PC-3 (cell line): ENCODE results near the gene CRLF1.

Experiments used
- EZH2phosphoT487 ChIP-seq: fragments of 300-600 bp; sonication (generic); IDR thresholded peaks from 2 replicates; pipeline ENCODE4 v1.6.1; 2018; ENCODE audit warnings: mild to moderate bottlenecking, antibody characterized with exemption, low read length, borderline replicate concordance
- TF ChIP-seq, protein P1 (sequence below): fragments of 300-600 bp; sonication (generic); conservative IDR thresholded peaks from 2 replicates; pipeline ENCODE4 v1.5.1; 2017; ENCODE audit warnings: antibody characterized with exemption, low read depth, mild to moderate bottlenecking, low read length

DNA sequence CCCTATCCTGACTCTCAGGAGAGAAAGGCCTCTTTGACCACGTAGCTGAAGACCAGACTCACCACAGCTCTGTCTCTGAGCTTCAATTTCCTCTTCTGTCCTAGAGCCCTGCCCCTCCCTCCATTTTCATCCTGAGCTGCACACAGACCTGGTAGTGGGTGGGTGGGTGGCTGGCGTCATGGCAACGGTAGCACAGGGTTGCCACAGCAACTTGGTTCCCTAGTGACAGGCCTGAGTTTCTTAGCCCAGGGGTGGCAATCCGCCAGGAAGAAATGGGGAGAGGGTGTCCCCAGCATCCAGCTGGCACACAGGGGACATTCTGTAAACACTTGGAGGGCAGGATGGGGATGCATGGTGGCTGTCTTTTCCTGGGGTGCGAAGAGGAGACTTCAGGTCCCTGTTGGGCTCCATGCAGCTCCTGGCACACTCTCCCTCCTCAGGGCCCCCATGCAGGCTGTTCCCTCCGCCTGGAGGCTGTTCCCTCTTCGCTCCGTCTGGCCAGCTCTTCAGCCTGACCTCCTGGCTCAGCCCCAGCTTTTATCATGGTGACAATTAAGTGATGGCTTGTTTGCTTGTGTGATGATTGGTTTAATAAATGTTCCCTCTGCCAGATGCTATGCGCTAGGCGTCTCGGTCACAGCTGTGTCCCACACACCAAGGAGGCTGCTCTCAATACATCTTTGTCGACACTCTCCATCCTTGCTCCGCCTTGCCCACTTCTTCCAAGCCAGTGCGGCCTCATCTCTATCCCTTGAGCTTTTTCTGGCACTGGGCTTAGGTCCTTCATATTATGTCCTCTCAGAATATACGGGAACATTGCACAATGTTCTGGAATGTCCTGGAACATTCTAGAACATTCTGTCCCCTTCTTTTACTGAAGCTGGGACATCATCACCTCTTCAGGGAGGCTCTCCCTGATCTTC lies 22.8 kb upstream of the CRLF1 start:
- TF ChIP-seq, protein P1, sequence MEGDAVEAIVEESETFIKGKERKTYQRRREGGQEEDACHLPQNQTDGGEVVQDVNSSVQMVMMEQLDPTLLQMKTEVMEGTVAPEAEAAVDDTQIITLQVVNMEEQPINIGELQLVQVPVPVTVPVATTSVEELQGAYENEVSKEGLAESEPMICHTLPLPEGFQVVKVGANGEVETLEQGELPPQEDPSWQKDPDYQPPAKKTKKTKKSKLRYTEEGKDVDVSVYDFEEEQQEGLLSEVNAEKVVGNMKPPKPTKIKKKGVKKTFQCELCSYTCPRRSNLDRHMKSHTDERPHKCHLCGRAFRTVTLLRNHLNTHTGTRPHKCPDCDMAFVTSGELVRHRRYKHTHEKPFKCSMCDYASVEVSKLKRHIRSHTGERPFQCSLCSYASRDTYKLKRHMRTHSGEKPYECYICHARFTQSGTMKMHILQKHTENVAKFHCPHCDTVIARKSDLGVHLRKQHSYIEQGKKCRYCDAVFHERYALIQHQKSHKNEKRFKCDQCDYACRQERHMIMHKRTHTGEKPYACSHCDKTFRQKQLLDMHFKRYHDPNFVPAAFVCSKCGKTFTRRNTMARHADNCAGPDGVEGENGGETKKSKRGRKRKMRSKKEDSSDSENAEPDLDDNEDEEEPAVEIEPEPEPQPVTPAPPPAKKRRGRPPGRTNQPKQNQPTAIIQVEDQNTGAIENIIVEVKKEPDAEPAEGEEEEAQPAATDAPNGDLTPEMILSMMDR = no peak
- no peak for TF ChIP-seq EZH2phosphoT487
